Eye (tissue), 1 donor: ENCODE results near the gene MDC1.
"Not testable (repeated sequence)": the region's sequence is repeated elsewhere in the genome, so short reads cannot be mapped to it uniquely, and the experiment has no call there.

ENCODE experiments used
- DNase-seq: peaks from one replicate; pipeline ENCODE4 v3.0.0-alpha.2; 2015

Gene MDC1, protein sequence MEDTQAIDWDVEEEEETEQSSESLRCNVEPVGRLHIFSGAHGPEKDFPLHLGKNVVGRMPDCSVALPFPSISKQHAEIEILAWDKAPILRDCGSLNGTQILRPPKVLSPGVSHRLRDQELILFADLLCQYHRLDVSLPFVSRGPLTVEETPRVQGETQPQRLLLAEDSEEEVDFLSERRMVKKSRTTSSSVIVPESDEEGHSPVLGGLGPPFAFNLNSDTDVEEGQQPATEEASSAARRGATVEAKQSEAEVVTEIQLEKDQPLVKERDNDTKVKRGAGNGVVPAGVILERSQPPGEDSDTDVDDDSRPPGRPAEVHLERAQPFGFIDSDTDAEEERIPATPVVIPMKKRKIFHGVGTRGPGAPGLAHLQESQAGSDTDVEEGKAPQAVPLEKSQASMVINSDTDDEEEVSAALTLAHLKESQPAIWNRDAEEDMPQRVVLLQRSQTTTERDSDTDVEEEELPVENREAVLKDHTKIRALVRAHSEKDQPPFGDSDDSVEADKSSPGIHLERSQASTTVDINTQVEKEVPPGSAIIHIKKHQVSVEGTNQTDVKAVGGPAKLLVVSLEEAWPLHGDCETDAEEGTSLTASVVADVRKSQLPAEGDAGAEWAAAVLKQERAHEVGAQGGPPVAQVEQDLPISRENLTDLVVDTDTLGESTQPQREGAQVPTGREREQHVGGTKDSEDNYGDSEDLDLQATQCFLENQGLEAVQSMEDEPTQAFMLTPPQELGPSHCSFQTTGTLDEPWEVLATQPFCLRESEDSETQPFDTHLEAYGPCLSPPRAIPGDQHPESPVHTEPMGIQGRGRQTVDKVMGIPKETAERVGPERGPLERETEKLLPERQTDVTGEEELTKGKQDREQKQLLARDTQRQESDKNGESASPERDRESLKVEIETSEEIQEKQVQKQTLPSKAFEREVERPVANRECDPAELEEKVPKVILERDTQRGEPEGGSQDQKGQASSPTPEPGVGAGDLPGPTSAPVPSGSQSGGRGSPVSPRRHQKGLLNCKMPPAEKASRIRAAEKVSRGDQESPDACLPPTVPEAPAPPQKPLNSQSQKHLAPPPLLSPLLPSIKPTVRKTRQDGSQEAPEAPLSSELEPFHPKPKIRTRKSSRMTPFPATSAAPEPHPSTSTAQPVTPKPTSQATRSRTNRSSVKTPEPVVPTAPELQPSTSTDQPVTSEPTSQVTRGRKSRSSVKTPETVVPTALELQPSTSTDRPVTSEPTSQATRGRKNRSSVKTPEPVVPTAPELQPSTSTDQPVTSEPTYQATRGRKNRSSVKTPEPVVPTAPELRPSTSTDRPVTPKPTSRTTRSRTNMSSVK (N-terminal part only)

DNA sequence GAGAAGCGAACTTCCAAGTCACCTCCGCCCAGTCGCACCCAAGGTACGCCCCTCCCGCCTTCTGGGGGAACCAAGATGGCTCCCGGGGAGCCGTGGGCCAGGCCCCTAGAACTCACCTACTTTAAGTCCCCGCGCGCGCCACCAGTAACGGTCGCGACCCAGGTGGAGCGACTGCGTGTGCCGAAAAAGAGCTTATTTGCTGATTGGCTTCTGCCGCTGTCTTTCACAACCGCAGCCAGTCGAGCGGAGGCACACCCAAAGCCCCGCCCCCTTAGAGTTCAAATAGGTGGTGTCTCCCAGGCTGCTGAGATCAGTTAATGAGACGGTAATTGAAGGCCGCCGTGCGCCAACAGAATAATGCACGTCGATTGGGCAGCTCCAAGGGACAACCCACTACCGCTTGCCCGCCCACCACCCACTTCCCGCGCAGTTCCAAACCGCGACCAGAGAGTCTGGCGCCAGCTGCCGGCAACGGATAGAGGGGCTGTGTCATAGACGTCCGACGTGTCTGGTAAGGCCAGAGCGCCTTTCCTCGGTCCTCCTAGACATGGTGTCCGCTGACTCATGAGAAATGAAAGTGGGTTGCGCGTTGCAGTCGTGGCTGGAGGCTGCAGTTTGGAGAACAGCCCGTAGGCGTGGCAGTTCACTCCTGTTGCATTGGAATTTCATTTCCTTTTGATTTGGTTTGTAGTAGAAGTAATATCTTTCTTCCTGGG lies at the start of gene MDC1:
Gene MDC1 (minus strand): TSS at position 153 of the 716 bp plus-strand sequence. CDS start 2,106 bp downstream, outside the sequence.
- peak; percentile 99 for DNase-seq

DNA sequence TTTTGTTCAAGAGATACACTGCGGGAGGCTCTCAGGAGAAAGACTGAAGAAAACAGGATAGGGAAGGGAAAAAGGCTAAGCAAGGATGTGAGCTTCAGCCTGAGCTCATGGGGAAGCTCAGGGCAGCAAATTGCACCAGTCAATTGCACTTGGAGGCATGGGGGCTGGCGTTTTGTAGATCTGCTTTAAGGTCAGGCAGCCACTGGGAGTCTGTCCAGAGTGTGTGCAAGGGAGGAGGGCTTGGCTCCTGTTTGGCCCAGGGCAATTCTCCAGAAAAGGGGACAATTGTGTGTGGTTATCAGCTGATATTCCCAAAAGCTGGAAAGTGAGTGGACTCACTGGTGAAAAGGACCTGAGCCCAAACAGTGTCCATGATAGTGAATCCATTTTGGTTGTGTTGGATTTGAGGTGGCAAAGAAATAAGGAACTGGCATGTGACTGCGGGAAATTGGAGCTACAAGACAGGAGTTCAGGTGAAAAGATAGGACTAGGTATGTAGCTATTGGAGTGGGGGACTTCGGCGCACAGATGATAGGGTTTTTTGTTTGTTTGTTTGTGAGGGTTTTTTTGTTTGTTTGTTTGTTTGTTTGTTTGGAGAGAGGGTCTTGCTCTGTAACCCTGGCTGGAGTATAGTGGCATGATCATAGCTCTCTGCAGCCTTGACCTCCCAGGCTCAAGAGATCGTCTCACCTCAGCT lies 49.5 kb upstream of the MDC1 start:
- DNase-seq: no peak

DNA sequence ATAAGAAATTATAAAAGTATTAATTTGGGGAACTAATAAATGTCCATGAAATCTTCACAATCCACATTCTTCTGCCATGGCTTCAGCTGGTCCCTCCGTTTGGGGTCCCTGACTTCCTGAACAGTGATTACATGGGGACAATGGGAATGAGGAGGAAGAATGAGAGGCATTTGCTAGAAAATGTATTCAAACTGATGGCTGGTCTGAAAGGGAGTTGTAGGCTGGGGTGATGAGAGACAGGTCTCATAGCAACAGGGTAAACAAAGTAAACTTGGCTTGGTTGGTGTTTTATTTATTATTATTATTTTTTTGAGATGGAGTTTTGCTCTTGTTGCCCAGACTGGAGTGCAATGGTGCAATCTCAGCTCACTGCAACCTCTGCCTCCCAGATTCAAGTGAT lies 48.4 kb upstream of the MDC1 start:
- not testable (repeated sequence) for DNase-seq

DNA sequence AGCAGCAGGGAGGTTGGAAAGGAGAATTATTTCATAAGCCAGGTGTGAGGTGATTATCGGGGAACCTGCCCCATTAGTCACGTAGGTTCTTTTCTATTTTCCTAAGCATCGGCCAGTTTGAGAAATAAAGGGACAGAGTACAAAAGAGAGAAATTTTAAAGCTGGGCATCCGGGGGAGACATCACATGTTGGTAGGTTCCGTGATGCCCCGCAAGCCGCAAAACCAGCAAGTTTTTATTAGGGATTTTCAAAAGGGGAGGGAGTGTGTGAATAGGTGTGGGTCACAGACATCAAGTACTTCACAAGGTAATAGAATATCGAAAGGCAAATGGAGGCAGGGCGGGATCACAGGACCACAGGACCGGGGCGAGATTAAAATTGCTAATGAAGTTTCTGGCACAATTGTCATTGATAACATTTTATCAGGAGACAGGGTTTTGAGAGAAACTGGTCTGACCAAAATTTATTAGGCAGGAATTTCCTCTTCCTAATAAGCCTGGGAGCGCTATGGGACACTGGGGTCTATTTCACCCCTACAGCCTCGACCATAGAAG lies 47.5 kb upstream of the MDC1 start:
- DNase-seq: not testable (repeated sequence)

DNA sequence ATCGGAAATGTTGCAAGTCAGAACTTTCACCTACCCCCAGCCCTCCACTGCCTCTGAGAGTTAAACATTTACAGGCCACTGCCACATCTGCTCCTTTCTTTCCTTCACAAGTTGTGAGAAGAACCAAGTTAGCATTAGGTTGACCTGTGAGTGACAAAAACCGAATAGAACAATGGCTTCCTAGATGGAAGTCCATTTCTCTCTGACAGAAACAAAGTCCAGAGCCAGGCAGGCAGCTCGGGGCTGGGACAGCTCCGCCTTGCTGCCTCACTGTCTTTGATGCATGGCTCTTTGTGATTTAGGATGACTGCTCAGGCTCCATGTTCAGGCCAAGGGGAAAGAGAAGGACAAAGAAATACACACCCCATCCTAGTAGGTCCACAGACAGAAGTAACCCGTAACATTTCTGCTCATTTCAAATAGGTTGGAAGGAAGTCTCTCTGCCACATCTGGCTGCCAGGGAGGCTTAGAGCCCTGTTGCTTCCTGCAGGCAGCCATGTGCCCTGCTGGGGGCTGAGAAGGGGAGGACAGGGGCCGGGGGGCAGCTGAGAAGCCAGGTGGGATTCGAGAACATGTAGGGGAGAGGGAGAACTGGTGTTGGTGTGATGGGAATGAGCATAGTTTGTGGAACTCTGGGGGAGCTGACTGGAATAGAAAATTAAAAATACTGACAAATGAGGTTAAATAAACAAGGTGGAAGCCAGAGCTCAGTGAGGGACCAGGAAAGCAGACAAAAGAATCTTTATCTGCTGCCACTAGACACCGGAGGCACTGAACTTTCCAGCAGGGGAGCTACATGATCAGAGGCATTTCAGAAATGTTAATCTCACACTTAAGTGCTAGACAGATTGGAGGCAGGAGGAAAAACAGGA lies 46.8 kb upstream of the MDC1 start:
- DNase-seq: peak; percentile 67

DNA sequence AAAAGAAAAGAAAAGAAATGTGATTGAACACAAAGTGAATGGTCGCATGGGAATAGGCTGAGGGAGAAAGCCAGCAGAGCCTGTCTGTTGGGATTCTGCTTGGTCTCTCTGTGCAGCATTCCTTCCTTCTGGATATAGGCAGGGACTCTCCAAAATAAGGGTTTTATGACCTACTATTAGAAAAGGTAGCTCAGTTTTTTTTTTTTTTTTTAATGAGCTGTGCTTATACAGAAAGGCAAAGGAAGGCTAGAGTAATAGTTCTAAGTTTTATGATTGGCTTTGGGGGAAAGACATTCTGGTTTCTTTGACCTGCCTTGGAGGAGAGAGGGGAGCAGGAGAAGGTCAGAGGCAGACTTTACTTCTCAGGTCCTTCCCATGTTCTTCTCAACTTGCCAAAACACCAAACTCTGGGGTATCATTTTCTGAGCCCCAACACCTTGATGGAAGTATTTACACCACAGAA lies 46.1 kb upstream of the MDC1 start:
- DNase-seq: no peak

DNA sequence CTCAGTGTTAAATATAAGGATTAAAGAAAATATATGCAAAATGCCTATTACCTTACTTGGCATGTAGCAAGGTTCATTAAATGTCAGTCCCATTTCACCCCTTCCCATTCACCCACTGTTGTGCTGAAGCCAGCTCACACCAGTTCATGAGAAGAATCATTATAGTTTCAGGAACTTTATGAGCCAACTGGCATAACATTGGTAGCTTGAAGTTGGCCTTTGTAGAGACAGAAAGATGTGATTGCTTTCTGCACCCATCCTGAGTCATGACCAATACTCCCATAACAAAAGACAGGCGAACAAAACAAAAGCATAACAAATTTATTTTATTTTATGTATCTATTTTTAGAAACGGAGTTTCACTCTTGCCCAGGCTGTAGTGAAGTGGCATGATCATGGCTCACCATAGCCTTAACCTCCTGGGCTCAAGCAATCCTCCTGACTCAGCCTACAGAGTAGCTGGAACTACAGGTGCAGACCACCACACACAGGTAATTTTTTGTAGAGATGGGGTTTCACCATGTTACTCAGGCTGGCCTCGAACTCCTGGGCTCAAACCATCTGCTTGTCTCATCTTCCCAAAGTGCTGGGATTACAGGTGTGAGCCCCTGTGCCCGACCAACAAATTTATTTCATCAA lies 44.8 kb upstream of the MDC1 start:
- DNase-seq: no peak

DNA sequence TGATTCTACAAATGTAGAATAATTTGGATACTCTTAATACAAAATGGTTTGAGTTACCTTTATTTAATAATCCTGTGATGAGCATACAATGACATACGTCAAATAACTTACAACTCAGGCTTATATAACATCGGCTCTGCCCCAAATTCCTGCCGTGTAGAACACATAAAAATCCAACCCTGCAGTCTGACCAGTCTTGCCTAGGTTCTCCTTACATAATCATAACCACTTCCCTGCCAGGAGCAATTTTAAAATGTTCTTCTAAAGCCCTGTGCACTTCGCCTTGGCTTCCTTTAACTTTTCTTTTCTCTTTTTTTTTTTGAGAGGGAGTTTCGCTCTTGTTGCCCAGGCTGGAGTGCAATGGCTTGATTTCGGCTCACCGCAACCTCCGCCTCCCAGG lies 43.5 kb upstream of the MDC1 start:
- DNase-seq: no peak

DNA sequence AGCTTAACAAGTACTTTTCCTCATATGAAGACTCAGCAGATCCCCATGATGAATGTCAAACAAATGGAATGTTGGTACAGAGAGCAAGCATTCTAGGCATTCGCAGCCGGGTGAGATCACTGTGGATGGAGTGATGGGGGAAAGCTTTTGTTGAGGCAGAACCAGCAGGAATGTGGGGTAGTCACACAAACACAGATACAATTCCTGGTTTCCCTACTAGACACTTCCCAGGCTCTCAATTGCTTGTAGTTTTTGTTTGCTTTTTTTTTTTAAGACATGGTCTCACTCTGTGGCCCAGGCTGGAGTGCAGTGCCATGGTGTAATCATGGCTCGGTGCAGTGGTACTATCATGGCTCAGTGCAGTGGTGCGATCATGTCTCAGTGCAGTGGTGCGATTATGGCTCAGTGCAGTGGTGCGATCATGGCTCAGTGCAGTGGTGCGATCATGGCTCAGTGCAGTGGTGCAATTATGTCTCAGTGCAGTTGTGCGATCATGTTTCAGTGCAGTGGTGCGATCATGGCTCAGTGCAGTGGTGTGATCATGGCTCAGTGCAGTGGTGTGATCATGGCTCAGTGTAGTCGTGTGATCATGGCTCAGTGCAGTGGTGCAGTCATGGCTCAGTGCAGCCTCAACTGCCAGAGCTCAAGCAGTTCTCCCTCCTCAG lies 42.6 kb upstream of the MDC1 start:
- DNase-seq: peak; percentile 44

DNA sequence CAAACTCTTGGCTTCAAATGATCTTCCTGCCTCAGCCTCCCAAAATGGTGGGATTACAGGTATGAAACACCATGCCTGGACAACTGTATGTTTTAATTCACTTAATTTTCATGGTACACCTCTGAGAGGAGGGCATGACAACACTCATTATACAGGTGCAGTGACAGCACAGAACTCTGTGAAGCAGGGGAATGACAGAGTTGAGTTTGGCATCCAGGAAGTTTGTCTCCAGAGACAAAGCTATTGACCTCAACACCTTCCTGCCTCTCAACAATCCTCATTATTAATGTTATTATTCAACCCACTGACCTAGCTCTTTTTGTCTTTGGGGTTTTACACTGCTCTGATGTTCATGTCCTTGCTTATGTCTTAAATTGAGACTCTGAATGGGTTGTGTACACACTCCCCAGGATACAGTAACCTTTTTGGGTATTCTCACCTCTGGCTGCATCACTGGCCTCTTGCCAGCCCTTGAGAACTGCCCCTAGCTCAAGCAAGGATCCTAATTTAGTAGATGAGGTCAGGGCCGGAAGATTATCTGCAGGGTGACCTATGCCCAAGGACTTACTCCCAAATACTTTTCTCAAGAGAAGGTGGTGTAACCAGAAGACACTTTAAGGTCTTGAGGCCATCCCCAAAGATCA lies 40.3 kb upstream of the MDC1 start:
- no peak for DNase-seq

DNA sequence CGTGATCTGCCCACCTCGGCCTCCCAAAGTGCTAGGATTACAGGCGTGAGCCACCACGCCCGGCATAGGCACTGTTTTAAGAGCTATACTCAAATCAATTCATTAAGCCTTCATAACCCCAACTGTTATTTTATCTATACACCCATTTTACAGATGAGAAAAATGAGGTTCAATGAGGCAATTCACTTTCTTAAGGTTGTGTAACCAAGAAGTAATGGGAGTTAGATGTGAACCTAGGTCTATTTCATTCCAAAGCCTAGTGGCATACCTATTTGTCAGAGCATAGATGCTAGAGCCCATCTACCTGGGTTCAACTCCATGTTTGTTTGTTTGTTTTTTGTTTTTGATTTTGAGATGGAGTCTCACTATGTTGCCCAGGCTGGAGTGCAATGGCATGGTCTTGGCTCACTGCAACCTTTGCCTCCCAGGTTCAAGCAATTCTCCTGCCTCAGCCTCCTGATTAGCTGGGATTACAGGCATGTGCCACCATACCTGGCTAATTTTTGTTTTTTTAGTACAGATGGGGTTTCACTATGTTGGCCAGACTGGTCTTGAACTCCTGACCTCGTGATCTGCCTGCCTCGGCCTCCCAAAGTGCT lies 39.4 kb upstream of the MDC1 start:
- not testable (repeated sequence) for DNase-seq

DNA sequence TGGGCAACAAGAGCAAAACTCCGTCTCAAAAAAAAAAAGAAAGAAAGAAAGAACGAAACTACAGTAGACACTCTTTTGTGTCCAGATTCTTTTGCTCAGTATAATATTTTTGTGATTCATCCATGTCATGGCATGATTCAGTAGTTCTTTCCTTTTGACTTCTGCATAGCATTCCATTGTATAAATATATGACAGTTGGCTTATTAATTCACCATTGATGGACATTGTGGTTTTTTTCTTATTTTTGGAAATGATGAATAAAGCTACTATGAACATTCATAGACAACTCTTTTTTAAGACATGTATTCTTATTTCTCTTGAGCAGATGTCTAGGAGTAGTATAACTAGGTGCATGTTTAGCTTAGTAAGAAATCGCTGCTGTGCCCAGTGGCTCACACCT lies 37.5 kb upstream of the MDC1 start:
- no peak for DNase-seq

DNA sequence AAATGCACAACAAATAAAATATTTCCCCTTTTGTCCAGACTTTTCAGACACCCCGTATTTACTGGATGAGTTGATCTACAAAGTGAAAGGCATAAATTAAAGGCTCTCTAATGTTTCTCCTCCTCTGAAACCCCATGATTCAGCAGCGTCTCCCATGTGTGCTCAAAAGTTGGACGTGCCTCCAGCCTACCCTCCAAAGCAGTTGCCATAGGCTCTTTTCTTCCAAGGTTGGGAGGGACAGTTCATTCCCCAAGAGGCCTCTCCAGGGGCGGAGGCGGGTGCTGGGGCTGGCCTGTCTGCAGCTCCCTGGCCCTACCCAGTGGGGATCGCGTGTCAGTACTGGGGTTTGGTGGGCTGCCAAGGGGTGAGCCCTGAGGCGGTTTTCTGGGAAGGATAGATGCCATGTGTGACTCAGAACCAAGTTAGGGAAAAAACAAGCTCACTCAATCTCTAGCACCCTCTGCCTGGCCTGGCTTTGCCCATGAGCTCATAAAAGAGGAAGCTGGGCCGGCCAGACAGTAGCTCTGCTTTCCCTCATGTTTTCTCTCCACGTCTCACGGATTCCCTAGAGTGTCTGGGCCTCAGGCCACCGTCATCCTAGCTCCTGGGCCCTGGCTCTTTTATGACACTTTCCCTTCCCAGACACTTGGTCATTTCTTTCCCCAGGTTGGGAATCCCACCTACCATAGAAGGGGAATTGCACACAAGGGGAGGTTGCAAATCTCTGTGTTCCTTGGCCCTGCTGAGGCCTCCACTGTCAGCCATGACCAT lies 35.3 kb upstream of the MDC1 start:
- peak; percentile 74 for DNase-seq

DNA sequence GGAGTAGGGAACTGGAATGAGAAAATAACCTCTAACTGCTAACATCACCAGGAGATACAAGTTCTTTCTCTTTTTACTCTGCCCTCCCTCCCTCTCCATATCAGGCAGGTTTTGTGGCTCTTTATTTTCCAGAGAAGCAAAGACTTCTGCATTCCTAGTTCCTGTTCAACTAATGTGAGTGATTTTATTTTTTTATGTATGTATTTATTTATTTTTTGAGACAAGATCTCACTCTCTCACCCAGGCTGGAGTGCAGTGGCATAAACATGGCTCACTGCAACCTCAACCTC lies 33.2 kb upstream of the MDC1 start:
- DNase-seq: no peak

DNA sequence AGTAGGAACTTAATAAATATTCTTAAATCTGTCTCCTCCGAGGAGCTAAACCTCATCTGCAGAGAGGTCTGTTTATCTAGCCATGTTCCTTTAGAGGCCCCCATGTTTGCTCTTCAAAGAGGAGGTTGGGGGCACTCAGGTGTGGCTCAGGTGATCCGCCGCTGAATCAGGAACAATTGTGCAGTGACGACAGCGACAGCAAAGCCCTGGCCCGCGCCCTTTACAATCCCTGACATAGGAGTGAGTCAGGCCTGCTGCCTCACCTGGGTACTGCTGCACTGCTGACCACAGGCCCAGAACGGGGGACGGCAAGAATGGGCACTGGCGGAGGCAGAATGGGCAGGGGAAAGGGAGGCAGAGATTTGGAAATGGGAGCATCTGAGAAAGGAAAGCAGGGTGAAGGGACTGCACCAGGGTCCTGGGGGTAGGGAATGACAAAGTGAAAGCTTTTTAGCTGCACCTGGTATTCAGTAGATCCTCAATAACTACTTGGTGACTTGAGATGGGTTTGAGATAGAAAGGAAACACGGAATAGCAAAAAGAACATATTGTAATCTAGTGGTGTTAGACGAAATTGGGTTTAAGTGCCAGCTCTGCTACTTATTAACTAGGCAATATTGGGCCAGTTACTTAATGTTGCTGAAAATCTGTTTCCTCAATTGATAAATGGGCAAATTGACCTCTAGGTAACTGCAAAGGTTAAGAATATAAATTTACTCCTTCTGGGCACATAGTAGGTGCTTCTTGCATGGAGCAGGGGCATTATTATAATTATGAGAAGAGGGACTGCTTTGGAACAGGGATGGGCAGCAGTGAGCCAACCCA lies 32.7 kb upstream of the MDC1 start:
- no peak for DNase-seq

DNA sequence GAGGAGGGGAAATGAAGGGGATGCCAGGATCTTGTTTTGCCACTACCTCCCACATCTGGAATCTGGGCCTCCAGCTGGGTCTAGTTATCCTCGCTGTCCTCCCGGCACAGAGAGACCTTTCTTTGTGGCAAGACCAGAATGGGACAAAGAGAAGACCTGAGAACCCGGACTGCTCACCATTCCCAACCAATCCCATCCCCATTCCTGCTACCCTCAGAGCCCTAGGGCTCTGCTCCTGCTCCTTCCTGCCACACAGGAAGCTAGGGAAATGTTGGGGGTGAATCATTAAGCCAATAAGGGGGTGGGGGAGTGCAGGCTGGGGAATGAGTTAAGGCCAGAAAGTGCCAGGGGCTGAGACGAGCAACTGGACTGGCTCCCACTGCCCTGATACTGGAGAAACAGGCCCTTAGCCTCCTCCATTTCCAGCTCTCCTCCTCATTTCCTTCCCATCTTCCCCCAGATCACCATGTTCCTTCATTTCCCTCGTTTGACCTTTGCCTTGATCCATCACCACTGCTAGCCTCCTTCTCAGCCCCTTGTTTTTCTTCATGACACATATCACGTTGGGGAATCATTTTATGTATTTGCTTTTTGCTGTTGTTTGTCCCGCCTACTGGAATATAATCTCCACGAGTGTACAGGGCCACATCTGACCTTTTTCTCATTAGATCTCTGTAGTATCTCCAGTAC lies 31.9 kb upstream of the MDC1 start:
- DNase-seq: no peak
